Kidney tubule cell (primary cell): Measurements from ENCODE around the gene ATP9B.
"Not testable (repeated sequence)": the region's sequence is repeated elsewhere in the genome, so short reads cannot be mapped to it uniquely, and the experiment has no call there.

Source experiments
- DNase-seq: peaks from one replicate; pipeline ENCODE4 v3.0.0-alpha.2; 2018; ENCODE audit warnings: low spot score

ATP9B gene

DNA sequence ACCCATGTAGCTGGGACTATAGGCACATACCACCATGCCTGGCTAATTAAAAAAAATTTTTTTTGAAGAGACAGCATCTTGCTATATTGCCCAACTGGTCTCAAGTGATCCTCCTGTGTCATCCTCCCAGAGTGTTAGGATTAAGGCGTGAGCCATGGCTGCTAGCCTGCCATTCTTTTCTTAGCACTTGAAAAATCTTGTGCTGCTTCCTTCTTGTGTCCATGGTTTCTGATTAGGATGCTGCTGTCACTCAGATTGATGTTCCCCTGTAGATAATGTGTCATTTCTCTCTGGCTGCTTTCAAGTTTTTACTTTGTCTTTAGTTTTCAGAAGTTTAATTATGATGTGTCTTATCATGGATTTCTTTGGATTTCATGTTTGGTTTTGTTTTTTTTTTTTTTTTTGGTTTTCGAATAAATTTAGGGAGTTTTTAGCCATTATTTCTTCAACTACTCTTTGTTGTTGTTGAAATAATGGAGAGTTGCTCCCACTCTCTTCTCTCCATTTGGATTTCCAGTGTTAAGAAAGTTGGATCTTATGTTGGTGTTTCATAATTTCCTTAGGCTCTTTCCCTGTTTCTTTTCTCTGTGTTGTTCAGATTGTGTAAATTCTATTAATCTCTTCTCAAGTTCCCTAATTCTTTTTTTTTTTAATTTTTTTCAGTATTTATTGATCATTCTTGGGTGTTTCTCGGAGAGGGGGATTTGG lies 2.5 kb downstream of the ATP9B start:
- DNase-seq: no peak

DNA sequence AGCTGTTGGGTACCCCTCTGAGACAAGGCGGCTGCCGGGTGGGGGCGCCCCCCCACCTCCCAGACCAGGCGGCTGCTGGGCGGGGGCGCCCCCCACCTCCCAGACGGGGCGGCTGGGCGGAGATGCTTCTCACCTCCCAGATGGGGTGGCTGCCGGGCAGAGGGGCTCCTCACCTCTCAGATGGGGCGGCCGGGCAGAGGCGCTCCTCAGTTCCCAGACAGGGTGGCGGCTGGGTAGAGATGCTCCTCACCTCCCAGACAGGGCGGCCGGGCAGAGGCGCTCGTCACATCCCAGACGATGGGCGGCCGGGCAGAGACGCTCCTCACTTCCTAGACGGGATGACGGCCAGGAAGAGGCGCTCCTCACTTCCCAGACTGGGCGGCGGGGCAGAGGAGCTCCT lies 3.5 kb downstream of the ATP9B start:
- DNase-seq: not testable (repeated sequence)

DNA sequence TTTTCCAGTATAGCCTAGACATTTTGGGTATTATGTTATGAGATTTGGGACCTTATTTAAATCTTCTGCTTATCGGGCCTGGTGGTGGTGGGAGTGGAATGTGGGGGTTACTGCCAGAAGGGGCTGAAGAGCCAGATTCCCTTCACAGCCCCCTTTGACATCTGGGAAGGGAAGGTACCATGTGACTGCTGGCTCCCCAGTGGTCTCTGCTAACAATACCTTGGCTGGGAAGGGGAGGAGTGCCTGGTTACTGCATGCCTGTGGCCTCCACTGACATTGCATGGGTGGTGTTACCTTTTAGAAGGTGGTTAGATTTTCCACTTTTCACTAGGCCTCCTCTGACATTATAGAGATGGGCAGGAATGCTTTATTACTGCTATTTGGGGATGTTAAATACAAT lies 8.0 kb downstream of the ATP9B start:
- DNase-seq: no peak

DNA sequence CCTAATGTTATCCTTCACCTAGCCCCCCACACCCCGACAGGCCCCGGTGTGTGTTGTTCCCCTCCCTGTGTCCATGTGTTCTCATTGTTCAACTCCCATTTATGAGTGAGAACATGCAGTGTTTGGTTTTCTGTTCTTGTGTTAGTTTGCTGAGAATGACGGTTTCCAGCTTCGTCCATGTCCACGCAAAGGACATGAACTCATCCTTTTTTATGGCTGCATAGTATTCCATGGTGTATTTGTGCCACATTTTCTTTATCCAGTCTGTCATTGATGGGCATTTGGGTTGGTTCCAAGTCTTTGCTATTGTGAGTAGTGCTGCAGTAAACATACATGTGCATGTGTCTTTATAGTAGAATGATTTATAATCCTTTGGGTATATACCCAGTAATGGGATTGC lies 9.6 kb downstream of the ATP9B start:
- not testable (repeated sequence) for DNase-seq

DNA sequence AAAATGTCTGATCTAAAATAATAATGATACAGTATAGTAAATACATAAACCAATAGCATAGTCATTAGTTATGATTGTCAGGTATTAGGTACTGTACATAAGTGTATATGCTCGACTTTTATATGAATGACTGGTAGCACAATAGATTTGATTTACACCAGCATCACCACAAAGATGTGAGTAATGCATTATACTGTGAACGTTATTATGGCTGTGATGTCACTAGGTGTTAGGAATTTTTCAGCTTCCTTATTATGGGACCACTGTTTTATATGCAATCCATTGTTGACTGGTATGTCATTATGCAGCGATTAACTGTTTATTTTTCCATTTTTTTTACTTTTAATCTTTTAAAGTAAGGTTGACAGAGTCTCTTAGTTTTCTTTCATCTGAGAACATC lies 23.7 kb downstream of the ATP9B start:
- DNase-seq: peak; percentile 20

DNA sequence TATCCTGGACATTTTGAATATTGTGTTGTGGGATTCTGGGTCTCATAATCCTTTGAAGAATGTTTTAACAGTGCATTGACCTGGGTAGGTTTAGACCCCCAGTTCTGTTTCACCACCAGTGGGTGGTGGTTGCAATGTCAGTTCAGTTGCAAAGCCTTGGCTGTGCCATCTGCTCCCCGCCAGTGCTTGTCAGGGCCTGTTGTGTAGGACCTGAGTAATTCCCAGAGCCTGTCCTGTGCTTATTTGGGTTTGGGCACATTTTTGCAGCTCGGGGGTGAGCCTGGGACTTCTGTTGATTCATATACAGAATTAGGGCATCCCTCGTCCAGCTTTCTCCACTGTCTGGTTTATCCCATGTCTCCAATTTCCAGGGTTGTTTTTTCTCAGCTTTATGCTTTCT lies 24.8 kb downstream of the ATP9B start:
- no peak for DNase-seq

DNA sequence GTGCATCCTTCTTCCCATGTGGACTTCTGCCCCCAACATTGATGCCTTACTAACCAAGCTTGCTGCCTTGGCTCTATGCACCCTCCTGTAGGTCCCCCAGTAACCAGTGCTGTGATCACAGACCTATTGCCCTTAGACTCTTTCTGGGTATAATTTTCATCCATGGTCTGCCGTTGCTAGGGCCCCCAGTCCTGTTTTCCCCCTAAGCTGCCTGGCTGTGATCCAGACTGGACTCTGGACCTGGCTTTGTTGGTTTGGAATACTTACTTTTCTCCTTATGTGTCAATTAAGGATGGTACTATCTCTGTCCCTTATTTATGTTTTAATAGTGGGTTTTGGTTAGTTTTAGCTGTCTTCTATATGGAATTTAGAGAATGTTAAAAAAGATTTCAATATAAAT lies 26.0 kb downstream of the ATP9B start:
- no peak for DNase-seq

DNA sequence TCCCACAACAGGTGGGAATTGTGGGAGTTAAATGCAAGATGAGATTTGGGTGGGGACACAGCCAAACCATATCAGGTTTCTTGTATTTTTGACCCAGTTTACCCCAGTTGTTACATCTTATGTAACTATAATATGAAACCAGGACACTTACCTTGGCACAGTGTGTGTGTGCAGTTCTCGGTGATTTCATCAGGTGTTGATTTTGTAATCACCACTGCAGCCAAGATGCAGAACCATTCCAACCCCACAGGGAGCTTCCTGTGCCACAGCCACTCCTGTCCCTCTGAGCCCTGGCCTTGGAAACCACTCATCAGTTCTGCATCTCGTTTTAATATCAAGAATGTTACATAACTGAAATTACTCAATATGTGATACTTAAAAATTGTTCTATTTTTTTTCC lies 31.8 kb downstream of the ATP9B start:
- no peak for DNase-seq

DNA sequence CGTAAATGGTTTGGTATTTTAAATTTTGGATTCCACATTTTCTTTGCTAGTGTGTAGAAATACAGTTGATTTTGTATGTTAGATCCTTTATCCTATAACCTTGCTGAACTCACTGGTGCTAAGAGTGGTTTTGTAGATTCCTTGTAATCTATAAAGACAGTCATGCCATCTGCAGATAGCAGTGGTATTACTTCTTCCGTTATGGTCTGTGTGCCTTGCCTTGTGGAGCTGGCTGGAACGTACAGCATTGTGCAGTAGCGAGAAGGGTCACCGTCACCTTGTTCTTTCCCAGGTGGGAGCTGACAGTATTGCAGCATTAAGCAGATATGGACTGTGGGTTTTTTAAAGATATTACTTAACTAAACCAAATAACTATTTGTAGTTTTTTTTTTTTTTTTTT lies 33.7 kb downstream of the ATP9B start:
- no peak for DNase-seq

DNA sequence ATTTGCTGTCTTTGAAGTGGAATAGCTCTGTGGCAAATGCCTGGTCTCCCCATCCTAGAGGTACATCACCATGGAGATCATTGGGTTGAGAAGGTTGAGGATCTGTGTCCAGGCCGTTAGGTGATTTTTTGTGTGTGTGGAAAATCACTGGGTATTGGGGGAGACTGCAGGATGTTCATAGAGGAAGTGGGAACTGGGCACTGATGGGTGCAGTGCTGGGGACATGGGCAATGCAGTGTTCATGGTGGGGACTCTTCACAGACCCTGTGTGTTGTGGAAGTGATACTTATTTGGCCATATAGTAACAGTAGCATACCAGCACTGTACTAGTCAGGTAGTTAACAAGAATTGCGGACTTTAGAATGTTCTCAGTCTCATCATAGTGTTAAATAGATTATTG lies 34.9 kb downstream of the ATP9B start:
- DNase-seq: no peak

DNA sequence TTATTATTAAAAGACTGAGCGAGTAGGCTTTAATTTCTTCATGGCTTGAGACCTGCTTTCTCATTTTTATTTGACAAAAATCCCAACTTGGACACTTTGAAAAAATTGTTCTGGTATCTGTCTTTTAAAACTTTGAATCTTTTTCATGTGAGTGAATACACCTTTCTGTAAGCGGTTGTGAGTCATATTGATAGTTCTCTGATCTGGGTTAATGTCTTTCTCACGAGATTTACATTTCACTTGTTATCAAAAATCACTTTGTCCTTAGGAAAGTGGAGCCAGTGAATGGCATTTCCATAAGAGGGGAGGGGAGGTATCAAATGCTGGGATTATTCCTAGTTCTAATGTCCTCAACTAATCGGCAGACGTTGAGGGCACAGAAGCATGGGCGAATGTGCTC lies 36.3 kb downstream of the ATP9B start:
- no peak for DNase-seq

DNA sequence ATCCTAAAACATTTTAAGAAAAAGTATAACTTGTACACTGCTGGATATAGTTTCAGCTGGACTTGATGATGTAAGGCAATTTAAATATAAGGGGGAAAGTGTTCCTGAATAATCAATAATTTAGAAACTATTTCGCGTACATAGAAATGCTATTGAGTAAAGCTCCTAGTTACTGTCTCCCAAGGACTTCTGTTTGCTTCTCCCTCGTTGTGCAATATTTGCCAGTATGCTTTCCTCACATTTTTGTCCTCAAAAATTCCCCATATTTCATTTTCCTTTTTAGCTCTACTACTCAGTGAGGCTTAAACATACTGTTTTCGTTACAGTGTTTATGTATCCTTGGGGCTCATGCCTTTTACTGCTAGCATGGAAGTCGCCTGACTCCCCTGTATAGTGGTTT lies 36.9 kb downstream of the ATP9B start:
- no peak for DNase-seq

DNA sequence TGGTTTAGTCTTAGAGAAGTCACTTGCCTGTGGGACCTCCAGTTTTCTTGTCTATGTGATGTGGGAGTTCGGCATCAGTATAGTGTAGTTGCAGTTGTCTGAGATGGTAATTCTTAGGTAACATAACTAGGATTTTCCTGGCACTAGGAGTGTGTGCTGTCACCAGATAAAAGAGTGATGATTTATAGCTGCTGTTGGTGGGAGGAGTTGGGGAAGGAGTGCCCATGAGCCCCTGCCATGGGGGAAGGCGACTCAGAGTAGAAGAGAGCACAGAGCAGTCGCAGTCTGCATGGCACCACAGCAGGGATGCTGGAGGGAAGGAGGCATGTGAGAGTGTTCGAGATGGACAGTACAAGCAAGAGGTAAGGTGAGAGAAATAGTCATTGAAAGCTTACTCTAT lies 38.7 kb downstream of the ATP9B start:
- peak; percentile 2 for DNase-seq

DNA sequence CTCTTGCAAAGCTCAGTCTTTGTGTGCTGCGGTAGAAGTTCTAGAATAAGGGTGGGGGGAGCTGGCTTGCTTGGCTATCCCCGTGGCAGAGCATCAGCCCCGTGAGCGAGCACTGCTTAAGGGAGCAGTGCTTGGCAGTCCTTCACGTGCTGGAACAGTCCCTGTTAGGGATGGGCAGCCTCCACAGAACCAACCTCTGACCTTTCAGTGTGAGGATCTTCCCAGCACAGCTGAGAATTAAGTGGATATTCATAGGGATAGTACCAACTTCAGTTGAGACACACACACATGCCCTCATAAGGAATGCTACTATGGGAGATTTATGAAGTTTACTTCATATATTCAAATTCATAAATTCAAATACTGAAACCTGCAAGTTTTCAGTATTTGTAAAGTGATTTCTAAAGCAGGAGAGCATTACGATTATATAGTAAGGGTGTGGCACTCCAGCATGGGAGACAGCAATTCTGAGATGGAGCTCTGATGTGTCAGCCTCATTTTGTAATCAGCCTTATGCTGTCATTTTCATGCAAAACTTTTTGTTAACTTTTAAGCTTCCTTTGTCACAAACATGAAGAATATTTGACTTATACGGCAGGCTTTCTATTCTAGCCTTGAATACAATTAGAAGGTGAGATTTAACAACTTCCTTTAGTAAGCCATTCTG lies 39.5 kb downstream of the ATP9B start:
- no peak for DNase-seq

DNA sequence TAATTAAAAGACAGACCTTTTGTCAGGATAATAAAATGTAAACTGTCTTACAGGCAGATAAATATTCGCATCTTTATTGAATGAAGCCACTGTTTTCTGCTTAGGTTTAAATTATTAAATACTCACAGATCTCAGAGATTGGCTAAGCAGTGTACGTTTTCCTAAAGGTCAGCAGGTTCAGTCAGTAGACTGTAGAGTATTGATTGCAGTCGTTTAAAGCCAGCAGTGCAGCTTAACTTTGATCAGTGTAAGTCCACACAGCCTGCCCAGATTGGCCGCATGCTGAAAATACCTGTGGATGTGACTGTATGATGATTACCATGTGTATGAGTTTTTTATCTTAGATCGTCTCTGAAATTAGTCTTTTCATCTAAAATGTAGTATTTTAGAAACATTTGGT lies 42.3 kb downstream of the ATP9B start:
- DNase-seq: no peak

DNA sequence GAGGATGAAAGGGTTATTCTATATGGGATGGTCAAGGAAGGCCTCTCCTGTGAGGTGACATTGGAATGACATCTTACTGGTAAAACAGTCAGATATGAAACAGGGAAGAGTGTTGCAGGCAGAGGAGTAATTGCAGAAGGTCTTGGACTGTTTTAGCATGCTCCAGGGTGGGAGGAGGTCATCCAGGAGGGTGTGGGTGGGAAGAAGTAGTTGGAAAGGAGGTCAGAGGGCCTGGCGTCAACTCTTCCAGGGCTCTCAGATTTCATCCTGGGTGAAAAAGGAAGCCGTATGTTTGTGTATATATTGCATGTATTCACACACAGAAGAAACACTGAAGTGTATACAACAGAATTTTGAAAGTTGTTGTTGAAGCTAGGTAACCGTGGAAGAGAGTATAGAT lies 48.2 kb downstream of the ATP9B start:
- DNase-seq: no peak

DNA sequence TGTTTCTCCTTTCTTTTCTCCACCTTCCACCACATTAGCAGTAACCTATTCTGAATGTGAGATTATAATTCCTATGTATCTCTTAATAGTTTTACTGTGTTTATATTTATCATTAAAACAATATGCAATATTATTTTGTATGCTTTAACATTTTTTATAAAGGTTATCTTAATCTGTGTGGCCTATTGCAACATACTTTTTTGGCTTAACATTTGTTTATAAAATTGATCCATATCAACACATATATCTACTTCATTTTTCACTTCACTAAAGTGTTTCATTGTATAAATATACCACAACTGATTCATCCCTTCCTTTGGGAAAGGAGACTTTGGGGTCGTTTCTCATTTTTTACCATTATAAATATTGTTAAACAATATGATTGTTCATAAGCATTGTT lies 48.6 kb downstream of the ATP9B start:
- no peak for DNase-seq

DNA sequence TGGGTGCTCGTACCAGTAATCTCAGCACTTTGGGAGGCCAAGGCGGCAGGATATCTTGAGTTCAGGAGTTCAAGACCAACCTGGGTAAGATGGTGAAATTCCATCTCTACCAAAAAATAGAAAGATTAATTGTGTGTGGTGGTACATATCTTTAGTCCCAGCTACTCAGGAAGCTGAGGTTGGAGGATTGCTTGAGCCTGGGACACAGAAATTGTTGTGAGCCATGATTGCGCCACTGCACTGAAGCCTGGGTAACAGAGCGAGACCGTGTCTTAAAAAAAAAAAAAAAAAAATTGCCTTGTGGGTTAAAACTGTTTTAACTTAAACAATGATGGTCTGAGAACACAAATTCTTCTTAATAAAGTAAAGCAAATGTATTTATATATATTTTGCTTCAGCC lies 49.6 kb downstream of the ATP9B start:
- DNase-seq: no peak

DNA sequence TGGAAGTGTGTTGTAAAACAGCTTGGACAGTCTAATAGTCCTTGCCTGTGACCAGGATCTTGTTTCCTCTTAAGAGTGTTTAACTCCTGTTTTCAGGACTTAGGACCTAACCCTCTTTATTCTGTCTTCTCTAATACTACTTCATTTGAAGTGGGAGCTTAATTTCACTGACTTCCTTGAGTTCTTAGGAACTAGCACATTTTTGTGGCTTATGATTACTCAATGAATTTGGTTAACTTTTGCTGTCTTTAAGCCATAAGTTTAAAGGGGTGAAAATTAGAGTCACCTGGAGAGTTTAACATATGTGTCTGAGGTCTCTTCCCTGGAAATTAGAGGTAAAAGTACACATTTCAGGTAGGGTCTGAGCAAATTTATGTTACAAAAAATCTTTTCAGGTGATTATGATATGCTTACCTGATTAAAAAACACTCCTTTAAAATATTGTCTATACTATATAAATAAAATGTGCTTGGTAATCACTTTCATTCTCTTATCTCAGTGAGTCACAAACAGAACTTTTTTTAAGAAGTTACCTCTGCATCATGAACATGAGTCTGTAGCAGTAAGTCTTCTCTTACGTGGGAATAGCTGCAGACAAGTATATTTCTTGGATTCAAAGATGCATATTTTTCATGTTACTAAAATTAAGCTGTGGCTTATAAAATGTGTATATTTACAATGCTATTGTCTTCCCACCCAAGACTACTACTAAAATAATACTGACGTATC lies 52.7 kb downstream of the ATP9B start:
- no peak for DNase-seq

DNA sequence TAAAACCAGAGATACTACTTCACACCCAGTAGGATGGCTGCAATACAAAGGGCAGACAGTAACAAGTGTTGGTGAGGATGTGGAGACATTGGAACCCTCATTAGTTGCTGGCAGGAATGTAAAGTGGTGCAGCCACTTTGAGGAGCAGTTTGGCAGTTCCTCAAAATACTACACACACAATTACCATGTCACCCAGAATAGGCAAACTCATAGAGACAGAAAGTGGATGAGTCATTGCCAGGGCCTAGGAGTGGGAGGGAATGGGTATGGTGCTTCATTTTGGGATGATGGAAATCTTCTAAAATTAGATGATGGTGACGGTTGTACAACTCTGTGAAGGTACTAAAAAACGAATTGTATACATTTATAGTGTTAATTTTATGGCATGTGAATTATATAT lies 54.8 kb downstream of the ATP9B start:
- no peak for DNase-seq

DNA sequence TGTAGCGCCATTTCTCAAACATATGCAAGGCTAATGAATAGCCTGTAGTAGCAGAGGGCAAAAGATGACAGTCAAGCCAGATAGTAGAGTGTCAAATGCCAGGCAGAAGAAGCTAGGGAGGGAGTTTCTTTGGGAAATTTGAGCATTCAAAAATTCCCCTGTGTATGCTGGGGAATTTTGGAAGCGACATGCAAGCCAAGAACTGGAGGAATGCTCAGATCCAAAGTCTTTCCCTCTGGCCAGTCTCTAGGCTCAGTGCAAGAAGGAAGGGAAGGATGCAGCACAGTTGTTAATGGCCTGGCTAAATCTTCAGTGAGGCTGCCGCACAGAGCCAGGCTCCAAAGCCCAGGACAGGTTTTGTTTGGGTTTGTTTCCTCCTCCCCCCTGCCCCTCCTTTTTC lies 59.9 kb downstream of the ATP9B start:
- DNase-seq: no peak

DNA sequence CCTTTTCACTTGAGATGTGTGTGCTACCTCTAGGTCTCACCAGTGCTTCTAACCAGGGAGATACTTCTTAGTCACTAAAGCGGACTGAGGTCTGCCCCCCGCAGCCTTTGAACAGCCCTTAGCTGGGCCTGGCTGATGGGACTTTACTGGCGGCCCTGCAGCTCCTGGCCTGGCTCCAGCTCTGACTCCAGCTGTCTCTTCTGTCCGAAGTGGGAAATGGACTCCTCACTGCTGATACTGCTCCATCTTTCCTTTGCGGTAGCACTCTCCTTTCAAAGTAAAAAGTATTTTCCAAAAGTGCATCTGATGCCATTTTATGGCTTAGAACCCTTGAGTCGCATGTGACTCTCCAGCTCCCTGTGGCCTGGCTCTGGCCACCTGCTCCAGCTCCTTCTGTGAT lies 64.5 kb downstream of the ATP9B start:
- DNase-seq: no peak

DNA sequence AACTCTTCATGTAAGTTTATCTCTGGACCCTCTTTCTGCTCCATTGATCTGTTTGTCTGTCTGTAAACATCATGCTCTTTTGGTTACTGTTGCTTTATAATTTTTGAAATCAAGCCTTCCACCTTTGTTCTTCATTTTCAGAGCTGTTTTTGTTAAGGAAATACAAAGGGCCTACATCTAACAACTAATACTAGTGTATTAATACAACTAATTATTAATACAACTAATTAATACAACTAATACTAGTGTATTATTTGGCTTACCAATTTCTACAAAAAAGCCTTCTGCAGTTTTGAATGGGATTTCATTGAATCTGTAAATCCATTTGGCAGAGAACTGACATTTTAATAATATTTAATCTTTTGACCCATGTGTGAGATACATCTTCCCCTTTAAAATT lies 66.7 kb downstream of the ATP9B start:
- DNase-seq: no peak

DNA sequence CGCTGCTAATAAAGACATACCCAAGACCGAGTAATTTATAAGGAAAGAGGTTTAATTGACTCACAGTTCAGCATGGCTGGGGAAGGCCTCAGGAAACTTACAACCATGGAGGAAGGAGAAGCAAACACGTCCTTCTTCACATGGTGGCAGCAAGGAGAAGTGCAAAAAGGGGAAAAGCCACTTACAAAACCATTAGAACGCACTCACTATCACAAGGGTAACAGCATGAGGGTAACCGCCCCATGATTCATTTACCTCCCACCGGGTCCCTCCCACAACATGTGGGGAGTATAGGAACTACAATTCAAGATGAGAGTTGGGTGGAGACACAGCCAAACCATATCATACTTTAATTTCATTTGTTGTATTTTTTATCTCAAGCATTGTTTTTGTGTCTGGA lies 67.5 kb downstream of the ATP9B start:
- DNase-seq: no peak
